Mononuclear cell (primary cell): Measurements from ENCODE around the gene FRMD8. TPM values are rescaled to one million over a fixed set of nuclear protein-coding genes. Genes with fewer than 3 reads are reported as not detected.

Experiments
- H3K27me3 ChIP-seq: 2 replicates; pipeline ENCODE4 v1.6.0; 2011; ENCODE audit warnings: low read length, control low read depth; ENCODE audit not compliant: insufficient read depth
- H3K4me1 ChIP-seq: 2 replicates; pipeline ENCODE4 v1.5.1; 2011; ENCODE audit warnings: mild to moderate bottlenecking, low read length, control low read depth; ENCODE audit not compliant: insufficient read depth
- H3K4me3 ChIP-seq: 2 replicates; pipeline ENCODE4 v1.5.1; 2011; ENCODE audit warnings: mild to moderate bottlenecking, low read length, moderate library complexity
- H3K9me3 ChIP-seq: 2 replicates; pipeline ENCODE4 v1.5.1; 2011; ENCODE audit warnings: low read depth, mild to moderate bottlenecking, control low read depth, low read length
- total RNA-seq: library from RNA; depleted of rRNA; stranded (reverse); fragments of >200 nt; gene quantifications from one replicate; pipeline ENCODE4 v1.2.3, GENCODE V29; 2012

Gene FRMD8
- 23.1 TPM for total RNA-seq

- H3K9me3 ChIP-seq = no peaks in the 10 kb centered on the region
- no peaks in the 10 kb centered on the region for H3K27me3 ChIP-seq
- peaks cover 88% of the 10 kb centered on the region for H3K4me1 ChIP-seq
- peak within 1 kb of the TSS; percentile 72 for H3K4me3 ChIP-seq
Observed at GRCh38 chr11:65386307-65387140, at the start of gene FRMD8. Gene FRMD8 (plus strand): TSS chr11:65386637. CDS start chr11:65387037, 400 bp downstream.

- Histone ChIP-seq H3K4me1 (peaks cover 23% of the 10 kb centered on the region), H3K27me3 (no peaks in the 10 kb centered on the region), H3K9me3 (no peaks in the 10 kb centered on the region), H3K4me3 (no peak overlapping the region)
Observed at GRCh38 chr11:65338676-65339075, 47.8 kb upstream of the FRMD8 start.

GRCh38 chr11:65340226-65340625 lies 46.2 kb upstream of the FRMD8 start:
- H3K4me1 ChIP-seq = peaks cover 13% of the 10 kb centered on the region
- no peaks in the 10 kb centered on the region for H3K27me3 ChIP-seq
- no peak overlapping the region for H3K4me3 ChIP-seq
- no peaks in the 10 kb centered on the region for H3K9me3 ChIP-seq

- H3K4me3 ChIP-seq = no peak overlapping the region
- peaks cover 7% of the 10 kb centered on the region for H3K4me1 ChIP-seq
- H3K9me3 ChIP-seq = no peaks in the 10 kb centered on the region
- H3K27me3 ChIP-seq = no peaks in the 10 kb centered on the region
Observed at GRCh38 chr11:65341856-65342255, 44.6 kb upstream of the FRMD8 start.

GRCh38 chr11:65351511-65351910 lies 34.9 kb upstream of the FRMD8 start:
- no peaks in the 10 kb centered on the region for H3K9me3 ChIP-seq
- peaks cover 13% of the 10 kb centered on the region for H3K4me1 ChIP-seq
- H3K27me3 ChIP-seq = no peaks in the 10 kb centered on the region
- H3K4me3 ChIP-seq = no peak overlapping the region

GRCh38 chr11:65352783-65353182 lies 33.7 kb upstream of the FRMD8 start:
- no peaks in the 10 kb centered on the region for H3K9me3 ChIP-seq
- peaks cover 13% of the 10 kb centered on the region for H3K4me1 ChIP-seq
- H3K27me3 ChIP-seq = no peaks in the 10 kb centered on the region
- no peak overlapping the region for H3K4me3 ChIP-seq

GRCh38 chr11:65353376-65353775 lies 33.1 kb upstream of the FRMD8 start:
- Histone ChIP-seq H3K9me3 (no peaks in the 10 kb centered on the region), H3K4me3 (no peak overlapping the region), H3K4me1 (peaks cover 13% of the 10 kb centered on the region), H3K27me3 (no peaks in the 10 kb centered on the region)

GRCh38 chr11:65353900-65354264 lies 32.6 kb upstream of the FRMD8 start:
- Histone ChIP-seq H3K9me3 (no peaks in the 10 kb centered on the region), H3K4me3 (no peak overlapping the region), H3K4me1 (peaks cover 13% of the 10 kb centered on the region), H3K27me3 (no peaks in the 10 kb centered on the region)

GRCh38 chr11:65354265-65355012 lies 32.0 kb upstream of the FRMD8 start, which contains the start of gene TIGD3:
Gene TIGD3 (plus strand): TSS chr11:65354751. CDS start chr11:65355809, 1,058 bp downstream.
- Histone ChIP-seq H3K4me1 (peaks cover 13% of the 10 kb centered on the region), H3K9me3 (no peaks in the 10 kb centered on the region), H3K27me3 (no peaks in the 10 kb centered on the region), H3K4me3 (peak within 1 kb of the TSS; percentile 55)

- H3K4me1 ChIP-seq = peaks cover 13% of the 10 kb centered on the region
- no peaks in the 10 kb centered on the region for H3K9me3 ChIP-seq
- H3K4me3 ChIP-seq = peak overlapping the region; percentile 55
- no peaks in the 10 kb centered on the region for H3K27me3 ChIP-seq
Observed at GRCh38 chr11:65355013-65355775, 31.2 kb upstream of the FRMD8 start.

- H3K9me3 ChIP-seq = no peaks in the 10 kb centered on the region
- H3K4me1 ChIP-seq = peaks cover 13% of the 10 kb centered on the region
- no peaks in the 10 kb centered on the region for H3K27me3 ChIP-seq
- peak overlapping the region; percentile 28 for H3K4me3 ChIP-seq
Observed at GRCh38 chr11:65355776-65356393, 30.6 kb upstream of the FRMD8 start.

- H3K9me3 ChIP-seq = no peaks in the 10 kb centered on the region
- no peak overlapping the region for H3K4me3 ChIP-seq
- no peaks in the 10 kb centered on the region for H3K27me3 ChIP-seq
- peaks cover 13% of the 10 kb centered on the region for H3K4me1 ChIP-seq
Observed at GRCh38 chr11:65356394-65356972, 30.0 kb upstream of the FRMD8 start.

GRCh38 chr11:65357856-65358356 lies 28.5 kb upstream of the FRMD8 start:
- no peaks in the 10 kb centered on the region for H3K9me3 ChIP-seq

GRCh38 chr11:65362320-65362931 lies 24.0 kb upstream of the FRMD8 start:
- Histone ChIP-seq H3K27me3 (no peaks in the 10 kb centered on the region), H3K4me3 (no peak overlapping the region), H3K9me3 (no peaks in the 10 kb centered on the region), H3K4me1 (peaks cover 29% of the 10 kb centered on the region)

More at GRCh38 chr11:65357856-65358356, 28.5 kb upstream of the FRMD8 start:
- Histone ChIP-seq H3K4me1 (peaks cover 27% of the 10 kb centered on the region), H3K27me3 (no peaks in the 10 kb centered on the region), H3K4me3 (no peak overlapping the region)
